ENCODE measurements around the gene SKAP1.

SKAP1 gene

GRCh38 chr17:48181653-48182052, 248.4 kb downstream of the SKAP1 start:
- Histone ChIP-seq H3K36me3 (replicated peaks; ENCODE audit: insufficient read depth, low read length) (no peaks in the 10 kb centered on the region), H3F3A (ENCODE audit: insufficient read depth, low read length) (no peaks in the 10 kb centered on the region), H3K27ac (ENCODE audit: low read length) (no peak overlapping the region), H3K79me2 (ENCODE audit: low read length) (no peaks in the 10 kb centered on the region), H3K4me3 (ENCODE audit: low read length) (no peak overlapping the region), H3K27me3 (replicated peaks; ENCODE audit: insufficient read depth, low read length) (no peaks in the 10 kb centered on the region), H3K4me1 (ENCODE audit: low read length) (no peaks in the 10 kb centered on the region), H3K9me2 (replicated peaks; ENCODE audit: insufficient read depth, low read length) (no peaks in the 10 kb centered on the region), H3K4me2 (ENCODE audit: low read depth, low read length) (no peak overlapping the region), H3K9me3 (replicated peaks; ENCODE audit: insufficient read depth, low read length) (no peaks in the 10 kb centered on the region), H2AFZ (ENCODE audit: low read length) (no peak overlapping the region), H3K9ac (ENCODE audit: low read length) (no peak overlapping the region), H4K20me1 (ENCODE audit: insufficient read depth, low read length) (no peaks in the 10 kb centered on the region)
- no peak for DNase-seq
- TF ChIP-seq EZH2 (optimal IDR thresholded peaks at IDR 0.05; ENCODE audit: low read depth, low read length) (no peak), CTCF (IDR thresholded peaks at IDR 0.05; ENCODE audit: low read length) (0 out of 2 replicates have a peak, but pooled peaks have one; percentile 15), EZH2phosphoT487 (IDR thresholded peaks at IDR 0.05; ENCODE audit: low read length) (no peak)

DNA sequence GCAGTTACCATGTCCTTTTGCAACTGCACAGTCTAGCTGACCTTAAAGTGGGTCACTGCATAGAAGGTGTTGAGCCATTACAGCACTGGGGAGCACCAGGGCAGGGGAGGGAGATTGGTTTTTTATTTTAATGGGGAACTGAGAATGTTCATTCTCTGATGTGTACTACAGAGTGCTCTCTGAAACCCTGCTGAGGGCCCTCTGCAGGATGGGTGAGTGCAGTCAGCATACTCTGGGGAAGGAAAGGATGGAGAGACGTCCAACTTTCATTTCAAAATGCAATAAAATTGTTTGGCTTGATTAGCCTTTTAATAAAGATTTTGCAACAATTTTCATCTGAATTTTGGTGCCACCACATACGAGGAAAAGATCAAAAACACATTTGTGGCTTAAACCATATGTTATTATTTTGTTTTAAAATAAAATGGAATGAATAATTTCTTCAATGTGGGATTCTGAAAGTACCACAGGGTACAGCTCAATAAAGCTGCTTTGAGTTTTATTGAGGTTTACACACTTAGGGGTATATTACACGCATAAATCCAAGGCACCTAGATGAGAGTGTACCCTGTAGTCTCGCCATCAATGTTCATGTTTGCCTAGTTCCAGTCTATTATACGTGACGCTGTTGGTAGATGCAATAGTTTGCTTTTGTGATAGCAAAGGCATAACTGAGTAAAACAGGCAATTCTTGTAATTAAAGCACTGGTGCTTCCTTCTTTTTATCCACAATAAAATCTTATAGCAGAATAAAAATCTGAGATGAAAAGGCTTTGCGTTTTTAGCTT, 249.0 kb downstream of the SKAP1 start:
- Histone ChIP-seq H3K9me2 (replicated peaks; ENCODE audit: insufficient read depth, low read length) (no peaks in the 10 kb centered on the region), H3K4me1 (ENCODE audit: low read length) (no peaks in the 10 kb centered on the region), H3K9ac (ENCODE audit: low read length) (no peak overlapping the region), H2AFZ (ENCODE audit: low read length) (no peak overlapping the region), H3K4me3 (ENCODE audit: low read length) (no peak overlapping the region), H3K79me2 (ENCODE audit: low read length) (no peaks in the 10 kb centered on the region), H3K27me3 (replicated peaks; ENCODE audit: insufficient read depth, low read length) (no peaks in the 10 kb centered on the region), H3K27ac (ENCODE audit: low read length) (no peak overlapping the region), H3F3A (ENCODE audit: insufficient read depth, low read length) (no peaks in the 10 kb centered on the region), H3K36me3 (replicated peaks; ENCODE audit: insufficient read depth, low read length) (no peaks in the 10 kb centered on the region), H3K4me2 (ENCODE audit: low read depth, low read length) (no peak overlapping the region), H4K20me1 (ENCODE audit: insufficient read depth, low read length) (no peaks in the 10 kb centered on the region), H3K9me3 (replicated peaks; ENCODE audit: insufficient read depth, low read length) (no peaks in the 10 kb centered on the region)
- TF ChIP-seq EZH2 (optimal IDR thresholded peaks at IDR 0.05; ENCODE audit: low read depth, low read length) (no peak), CTCF (IDR thresholded peaks at IDR 0.05; ENCODE audit: low read length) (no peak), EZH2phosphoT487 (IDR thresholded peaks at IDR 0.05; ENCODE audit: low read length) (no peak)
- no peak for DNase-seq

DNA sequence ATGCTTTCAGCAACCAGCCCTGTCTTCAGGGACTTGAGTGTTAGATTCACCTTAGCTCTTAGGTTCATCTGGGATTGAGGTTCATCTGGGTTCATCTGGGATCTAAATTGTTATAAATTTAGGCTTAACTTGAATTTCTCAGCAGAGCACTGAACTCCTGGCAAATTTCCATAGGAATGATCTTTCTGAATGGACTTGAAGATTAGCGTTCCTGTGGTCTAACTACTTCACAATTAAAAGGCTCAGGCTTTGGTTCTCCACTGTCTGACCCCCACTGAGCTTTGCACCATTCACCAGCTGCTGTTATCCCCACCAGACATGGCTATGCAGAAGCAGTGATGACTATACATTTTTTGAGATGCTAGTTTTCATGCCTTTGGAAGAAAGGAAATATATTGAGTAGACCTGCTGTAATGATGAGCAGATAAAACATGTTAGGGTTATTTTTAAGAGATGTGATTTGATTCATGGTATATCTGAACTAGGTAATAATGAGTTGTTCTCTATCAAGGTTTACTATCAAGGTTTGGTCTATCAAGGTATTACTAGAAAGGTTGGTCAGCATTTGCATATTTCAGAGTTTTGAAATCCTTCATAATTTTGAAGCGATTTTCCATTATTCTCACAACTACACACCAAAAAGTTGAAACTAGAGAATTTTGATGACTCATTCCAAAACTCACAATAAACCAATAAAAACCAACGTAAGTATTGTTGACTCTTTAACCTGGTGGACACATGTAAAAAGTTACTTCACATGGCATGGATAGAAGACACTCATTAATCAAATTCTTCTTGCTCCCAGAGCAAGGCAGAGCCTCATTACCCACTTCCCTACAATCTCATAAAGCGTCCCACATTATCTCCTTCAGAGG, 250.7 kb downstream of the SKAP1 start:
- no peaks in the 10 kb centered on the region for H3K27me3 ChIP-seq (replicated peaks; ENCODE audit: insufficient read depth, low read length)
- no peak for DNase-seq
- no peak overlapping the region for H3K9ac ChIP-seq (ENCODE audit: low read length)
- no peaks in the 10 kb centered on the region for H3K79me2 ChIP-seq (ENCODE audit: low read length)
- TF ChIP-seq CTCF (IDR thresholded peaks at IDR 0.05; ENCODE audit: low read length), result no peak
- no peak for TF ChIP-seq EZH2phosphoT487 (IDR thresholded peaks at IDR 0.05; ENCODE audit: low read length)
- no peak for TF ChIP-seq EZH2 (optimal IDR thresholded peaks at IDR 0.05; ENCODE audit: low read depth, low read length)
- no peak overlapping the region for H3K4me3 ChIP-seq (ENCODE audit: low read length)
- no peaks in the 10 kb centered on the region for H3K9me3 ChIP-seq (replicated peaks; ENCODE audit: insufficient read depth, low read length)
- no peak overlapping the region for H2AFZ ChIP-seq (ENCODE audit: low read length)
- H3K36me3 ChIP-seq (replicated peaks; ENCODE audit: insufficient read depth, low read length), result no peaks in the 10 kb centered on the region
- no peaks in the 10 kb centered on the region for H4K20me1 ChIP-seq (ENCODE audit: insufficient read depth, low read length)
- no peaks in the 10 kb centered on the region for H3K4me1 ChIP-seq (ENCODE audit: low read length)
- no peak overlapping the region for H3K27ac ChIP-seq (ENCODE audit: low read length)
- no peak overlapping the region for H3K4me2 ChIP-seq (ENCODE audit: low read depth, low read length)
- no peaks in the 10 kb centered on the region for H3K9me2 ChIP-seq (replicated peaks; ENCODE audit: insufficient read depth, low read length)
- no peaks in the 10 kb centered on the region for H3F3A ChIP-seq (ENCODE audit: insufficient read depth, low read length)
